Effector CD4-positive, alpha-beta T cell (primary cell): Measurements from ENCODE around the gene GALNT14.

Source experiments
- DNase-seq: peaks from one replicate; pipeline ENCODE4 v3.0.0-alpha.2; 2020

GALNT14 gene

GRCh38 chr2:31003749-31004148 is 134.5 kb downstream of the GALNT14 start:
- no peak for DNase-seq

- DNase-seq, result no peak
These were observed 135.6 kb downstream of the GALNT14 start for GRCh38 chr2:31002537-31003150.

GRCh38 chr2:31000970-31001369 is 137.3 kb downstream of the GALNT14 start:
- DNase-seq, result no peak

GRCh38 chr2:30998672-30999071 is 139.6 kb downstream of the GALNT14 start:
- no peak for DNase-seq

- no peak for DNase-seq
These were observed 140.3 kb downstream of the GALNT14 start for GRCh38 chr2:30997979-30998378.

- DNase-seq, result no peak
These were observed 143.8 kb downstream of the GALNT14 start for GRCh38 chr2:30994227-30995056.

GRCh38 chr2:30992781-30993180 is 145.5 kb downstream of the GALNT14 start:
- DNase-seq, result no peak

- no peak for DNase-seq
These were observed 147.6 kb downstream of the GALNT14 start for GRCh38 chr2:30990671-30991070.

GRCh38 chr2:30990176-30990575 is 148.1 kb downstream of the GALNT14 start:
- no peak for DNase-seq

- DNase-seq, result no peak
These were observed 148.5 kb downstream of the GALNT14 start for GRCh38 chr2:30989746-30990145.

GRCh38 chr2:30987566-30987965 is 150.7 kb downstream of the GALNT14 start:
- no peak for DNase-seq

GRCh38 chr2:30986231-30986580 is 152.0 kb downstream of the GALNT14 start:
- DNase-seq, result no peak

- DNase-seq, result no peak
These were observed 152.6 kb downstream of the GALNT14 start for GRCh38 chr2:30985493-30986230.

- DNase-seq, result no peak
These were observed 154.1 kb downstream of the GALNT14 start for GRCh38 chr2:30984148-30984547.

- no peak for DNase-seq
These were observed 156.7 kb downstream of the GALNT14 start for GRCh38 chr2:30981510-30981909.

GRCh38 chr2:30981096-30981495 is 157.1 kb downstream of the GALNT14 start:
- no peak for DNase-seq

GRCh38 chr2:30979822-30980245 is 158.4 kb downstream of the GALNT14 start:
- DNase-seq, result no peak

- DNase-seq, result no peak
These were observed 159.4 kb downstream of the GALNT14 start for GRCh38 chr2:30978854-30979253.

- DNase-seq, result no peak
These were observed 160.2 kb downstream of the GALNT14 start for GRCh38 chr2:30978044-30978443.

- DNase-seq, result no peak
These were observed 163.1 kb downstream of the GALNT14 start for GRCh38 chr2:30975156-30975555.

GRCh38 chr2:30974554-30974953 is 163.7 kb downstream of the GALNT14 start:
- no peak for DNase-seq

- no peak for DNase-seq
These were observed 164.1 kb downstream of the GALNT14 start for GRCh38 chr2:30974092-30974491.

- no peak for DNase-seq
These were observed 166.8 kb downstream of the GALNT14 start for GRCh38 chr2:30971231-30972025.
